Dendritic cell treated with granulocyte-macrophage colony-stimulating factor and Interleukin-4, amounts not matched to agents 40 ng/mL and 50 ng/mL, for 4 days (primary cell): Measurements from ENCODE around the gene PIP5K1B.
A peak's percentile ranks its signal among the peaks of the same experiment; 100 is the strongest.
"Not testable (repeated sequence)": the region's sequence is repeated elsewhere in the genome, so short reads cannot be mapped to it uniquely, and the experiment has no call there.

ENCODE experiments used
- H3K27ac Mint-ChIP-seq: one replicate; pipeline ENCODE4 v1.8.0; 2022; ENCODE audit warnings: mild to moderate bottlenecking, mixed read lengths
- H3K27me3 Mint-ChIP-seq: one replicate; pipeline ENCODE4 v1.8.0; 2022; ENCODE audit warnings: mild to moderate bottlenecking, mixed read lengths
- H3K36me3 Mint-ChIP-seq: one replicate; pipeline ENCODE4 v1.8.0; 2022; ENCODE audit warnings: low read depth, mixed read lengths
- H3K4me1 Mint-ChIP-seq: one replicate; pipeline ENCODE4 v1.8.0; 2022; ENCODE audit warnings: low read depth, mixed read lengths
- H3K4me3 Mint-ChIP-seq: one replicate; pipeline ENCODE4 v1.8.0; 2022; ENCODE audit warnings: mild to moderate bottlenecking, moderate library complexity, mixed read lengths
- H3K9me3 Mint-ChIP-seq: one replicate; pipeline ENCODE4 v1.8.0; 2022; ENCODE audit warnings: mixed read lengths
- intact Hi-C: fragments of 100-400 bp; cut with micrococcal nuclease; formaldehyde crosslinking; loops from one replicate; pipeline ENCODE4 v1.15.0; 2022

Gene PIP5K1B

DNA sequence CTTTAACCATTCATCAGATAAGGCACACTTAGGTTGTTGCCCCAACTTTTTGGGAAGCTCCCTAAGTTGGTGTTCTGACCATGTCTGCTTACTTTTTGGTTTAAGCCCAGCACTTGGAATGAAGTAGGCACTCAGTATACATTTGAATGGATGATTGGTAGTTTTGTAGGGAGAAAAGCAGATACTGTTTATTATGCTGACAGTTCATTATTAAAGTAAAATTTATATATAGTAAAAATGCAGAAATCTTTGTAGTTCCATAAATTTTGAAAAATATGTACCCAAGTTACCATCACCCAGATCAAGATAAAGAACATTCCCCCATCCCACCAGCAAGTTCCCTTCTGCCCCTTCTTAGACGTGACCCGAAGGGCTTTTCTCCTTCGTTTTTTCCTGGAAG is 273.5 kb downstream of the PIP5K1B start:
- intact Hi-C loops, result loop anchor here (1.0 kb wide), 1 partner anchor 18 kb away; no protein-coding TSS in a partner anchor
- Mint-ChIP-seq H3K27ac (peak overlapping the region; percentile 92), H3K36me3 (peaks cover 20% of the 10 kb centered on the region), H3K27me3 (no peaks in the 10 kb centered on the region), H3K4me1 (peaks cover 70% of the 10 kb centered on the region), H3K4me3 (no peak overlapping the region), H3K9me3 (no peaks in the 10 kb centered on the region)

DNA sequence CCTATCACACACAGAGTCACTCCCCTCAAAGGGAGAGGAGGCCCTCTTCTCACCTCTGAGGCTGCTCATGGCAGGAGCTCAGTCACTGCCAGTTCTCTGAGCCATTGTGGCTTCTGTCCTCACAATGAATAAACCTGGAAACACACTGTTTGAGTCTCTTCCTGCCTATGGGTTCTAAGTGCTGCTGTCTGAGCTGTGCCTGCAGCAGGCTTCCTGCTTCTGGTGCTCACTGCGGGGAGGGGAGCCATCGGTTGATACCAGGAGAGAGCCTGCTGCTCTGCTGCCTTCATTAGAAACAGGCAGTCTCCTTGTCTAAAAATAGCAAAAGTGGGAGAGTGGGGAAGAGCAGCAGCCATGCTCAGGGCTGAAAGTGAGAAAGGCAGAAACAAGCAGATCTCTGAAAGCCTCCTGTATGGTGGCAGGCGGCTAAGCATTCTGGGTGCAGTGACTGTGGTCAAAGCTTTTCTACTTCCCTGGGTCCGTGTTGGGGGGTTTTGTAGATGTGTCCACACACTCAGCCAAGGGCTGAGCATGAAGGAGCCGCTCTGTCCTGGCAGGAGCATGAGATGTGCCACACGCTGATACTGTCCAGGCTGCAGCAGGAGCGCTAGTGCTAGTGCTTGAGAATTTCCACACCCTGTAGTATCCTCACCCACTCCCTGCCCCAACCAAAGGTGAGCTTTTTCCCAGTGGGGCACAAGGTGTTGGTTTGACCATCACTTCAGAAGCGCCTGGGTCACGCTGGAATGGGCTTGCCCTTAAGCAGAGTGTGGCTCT is 274.7 kb downstream of the PIP5K1B start:
- Mint-ChIP-seq H3K27ac (peak overlapping the region; percentile 89), H3K36me3 (peaks cover 11% of the 10 kb centered on the region), H3K4me1 (peaks cover 67% of the 10 kb centered on the region), H3K27me3 (no peaks in the 10 kb centered on the region), H3K9me3 (no peaks in the 10 kb centered on the region), H3K4me3 (peak overlapping the region; percentile 45)
- intact Hi-C loops, result no loop called here

GRCh38 chr9:68980341-68980914 is 275.4 kb downstream of the PIP5K1B start:
- intact Hi-C loops, result no loop called here
- Mint-ChIP-seq H3K9me3 (no peaks in the 10 kb centered on the region), H3K27ac (peak overlapping the region; percentile 89), H3K4me3 (peak overlapping the region; percentile 26), H3K36me3 (peaks cover 4% of the 10 kb centered on the region), H3K4me1 (peaks cover 74% of the 10 kb centered on the region), H3K27me3 (no peaks in the 10 kb centered on the region)

DNA sequence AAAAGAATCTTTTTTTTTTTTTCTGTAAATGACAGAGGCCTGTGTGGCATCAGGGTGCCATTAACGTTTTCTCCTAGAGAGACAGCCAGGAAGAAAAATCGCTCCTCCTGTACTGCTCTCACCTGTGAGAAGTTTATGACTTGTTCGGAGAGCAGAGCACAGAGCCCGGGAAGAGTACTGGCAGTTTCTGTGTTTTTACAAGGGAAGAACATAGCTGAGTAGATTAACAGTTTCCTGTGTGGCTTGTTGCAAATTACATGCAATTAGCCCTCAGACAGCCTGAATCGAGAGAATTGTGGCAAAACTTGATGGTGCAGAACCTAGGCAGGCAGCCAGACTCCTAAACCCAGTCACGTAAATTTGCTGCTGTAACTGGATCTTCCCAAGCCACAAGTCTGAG is 276.7 kb downstream of the PIP5K1B start:
- Mint-ChIP-seq H3K36me3 (no peaks in the 10 kb centered on the region), H3K27ac (peak overlapping the region; percentile 52), H3K4me1 (peaks cover 65% of the 10 kb centered on the region), H3K9me3 (no peaks in the 10 kb centered on the region), H3K4me3 (no peak overlapping the region), H3K27me3 (no peaks in the 10 kb centered on the region)
- intact Hi-C loops, result no loop called here

- H3K4me3 Mint-ChIP-seq, result no peak overlapping the region
- peaks cover 58% of the 10 kb centered on the region for H3K4me1 Mint-ChIP-seq
- no peak overlapping the region for H3K27ac Mint-ChIP-seq
- no peaks in the 10 kb centered on the region for H3K9me3 Mint-ChIP-seq
- intact Hi-C loops, result no loop called here
- H3K36me3 Mint-ChIP-seq, result no peaks in the 10 kb centered on the region
- no peaks in the 10 kb centered on the region for H3K27me3 Mint-ChIP-seq
These were observed 278.0 kb downstream of the PIP5K1B start for GRCh38 chr9:68983008-68983411.

GRCh38 chr9:68983522-68984424 is 278.7 kb downstream of the PIP5K1B start:
- Mint-ChIP-seq H3K4me3 (no peak overlapping the region), H3K9me3 (no peaks in the 10 kb centered on the region), H3K27ac (no peak overlapping the region), H3K4me1 (peaks cover 51% of the 10 kb centered on the region), H3K27me3 (no peaks in the 10 kb centered on the region), H3K36me3 (no peaks in the 10 kb centered on the region)
- intact Hi-C loops, result no loop called here

DNA sequence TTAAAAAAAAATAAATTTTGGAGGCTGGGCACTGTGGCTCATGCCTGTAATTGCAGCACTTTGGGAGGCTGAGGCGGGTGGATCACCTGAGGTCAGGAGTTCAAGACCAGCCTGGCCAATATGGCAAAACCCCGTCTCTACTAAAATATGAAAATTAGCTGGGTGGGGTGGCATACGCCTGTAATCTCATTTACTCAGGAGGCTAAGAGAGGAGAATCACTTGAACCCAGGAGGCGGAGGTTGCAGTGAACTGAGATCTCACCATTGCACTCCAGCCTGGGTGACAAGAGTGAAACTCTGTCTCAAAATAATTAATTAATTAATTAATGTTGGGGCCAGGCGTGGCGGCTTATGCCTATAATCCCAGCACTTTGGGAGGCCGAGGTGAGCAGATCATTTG is 281.9 kb downstream of the PIP5K1B start:
- H3K36me3 Mint-ChIP-seq, intact Hi-C loops, H3K27ac Mint-ChIP-seq, H3K27me3 Mint-ChIP-seq, H3K9me3 Mint-ChIP-seq, H3K4me3 Mint-ChIP-seq: not testable (repeated sequence)
- H3K4me1 Mint-ChIP-seq, result peaks cover 39% of the 10 kb centered on the region

DNA sequence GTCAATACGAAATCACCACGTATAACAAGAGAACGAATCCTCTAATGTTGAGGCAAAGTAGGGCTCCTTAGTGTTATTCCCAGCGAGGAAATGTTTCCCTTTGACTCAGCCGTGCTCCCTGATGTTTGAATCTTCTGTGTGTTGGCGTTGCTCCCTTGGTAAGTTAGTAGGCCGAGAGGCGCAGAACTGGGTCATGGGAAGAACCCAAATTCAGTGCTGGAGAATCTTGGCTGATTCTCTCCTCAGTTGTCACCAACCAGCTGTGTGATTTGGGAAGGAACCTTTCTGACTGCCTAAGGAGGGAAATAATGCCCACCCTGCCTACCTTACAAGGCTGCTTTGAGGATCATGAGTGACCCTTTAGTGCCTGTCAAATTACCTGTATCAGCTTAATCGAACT is 286.4 kb downstream of the PIP5K1B start:
- H3K4me3 Mint-ChIP-seq, result no peak overlapping the region
- intact Hi-C loops, result no loop called here
- no peaks in the 10 kb centered on the region for H3K9me3 Mint-ChIP-seq
- no peaks in the 10 kb centered on the region for H3K27me3 Mint-ChIP-seq
- H3K27ac Mint-ChIP-seq, result peak overlapping the region; percentile 51
- H3K36me3 Mint-ChIP-seq, result peaks cover 6% of the 10 kb centered on the region
- H3K4me1 Mint-ChIP-seq, result peaks cover 34% of the 10 kb centered on the region

- Mint-ChIP-seq H3K4me1 (peaks cover 56% of the 10 kb centered on the region), H3K27me3 (no peaks in the 10 kb centered on the region), H3K27ac (peak overlapping the region; percentile 89), H3K4me3 (no peak overlapping the region), H3K9me3 (no peaks in the 10 kb centered on the region), H3K36me3 (peaks cover 6% of the 10 kb centered on the region)
- intact Hi-C loops, result loop anchor here (1.0 to 5.0 kb wide), 3 partner anchors 17 to 213 kb away; a partner anchor contains a TSS
These were observed 290.7 kb downstream of the PIP5K1B start for GRCh38 chr9:68995776-68996175.

GRCh38 chr9:68996462-68996861 is 291.4 kb downstream of the PIP5K1B start:
- intact Hi-C loops, result loop anchor here (1.0 to 5.0 kb wide), 3 partner anchors 18 to 214 kb away; a partner anchor contains a TSS
- Mint-ChIP-seq H3K36me3 (peaks cover 6% of the 10 kb centered on the region), H3K27me3 (no peaks in the 10 kb centered on the region), H3K4me1 (peaks cover 50% of the 10 kb centered on the region), H3K27ac (peak overlapping the region; percentile 89), H3K4me3 (peak overlapping the region; percentile 54), H3K9me3 (no peaks in the 10 kb centered on the region)

- Mint-ChIP-seq H3K36me3 (peaks cover 6% of the 10 kb centered on the region), H3K4me1 (peaks cover 47% of the 10 kb centered on the region), H3K27ac (peak overlapping the region; percentile 89), H3K9me3 (no peaks in the 10 kb centered on the region), H3K4me3 (no peak overlapping the region), H3K27me3 (no peaks in the 10 kb centered on the region)
- intact Hi-C loops, result loop anchor here (5.0 kb wide), 2 partner anchors 45 to 215 kb away; a partner anchor contains a TSS
These were observed 292.6 kb downstream of the PIP5K1B start for GRCh38 chr9:68997666-68998065.

GRCh38 chr9:68998385-68998784 is 293.3 kb downstream of the PIP5K1B start:
- no peaks in the 10 kb centered on the region for H3K9me3 Mint-ChIP-seq
- H3K27ac Mint-ChIP-seq, result peak overlapping the region; percentile 89
- H3K4me1 Mint-ChIP-seq, result peaks cover 47% of the 10 kb centered on the region
- H3K27me3 Mint-ChIP-seq, result no peaks in the 10 kb centered on the region
- peaks cover under 1% of the 10 kb centered on the region for H3K36me3 Mint-ChIP-seq
- intact Hi-C loops, result loop anchor here (5.0 kb wide), 2 partner anchors 46 to 216 kb away; a partner anchor contains a TSS
- no peak overlapping the region for H3K4me3 Mint-ChIP-seq

DNA sequence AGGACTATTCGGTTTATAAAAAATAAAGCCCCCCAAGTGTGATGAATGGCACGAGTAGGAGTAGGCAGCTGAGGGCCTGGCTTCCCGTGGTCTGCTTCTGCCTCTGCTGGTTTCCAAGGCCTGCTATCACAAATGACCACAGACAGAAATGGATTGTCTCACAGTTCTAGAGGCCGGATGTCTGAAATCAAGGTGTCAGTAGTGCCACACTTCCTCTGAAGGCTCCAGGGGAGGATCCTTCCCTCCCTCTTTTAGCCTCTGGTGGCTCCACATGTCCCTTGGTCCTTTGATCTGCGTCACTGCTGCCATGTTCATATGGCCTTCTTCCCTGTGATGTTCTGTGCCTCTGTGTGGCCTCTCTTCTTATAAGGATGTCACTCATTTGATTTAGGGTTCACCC is 293.8 kb downstream of the PIP5K1B start:
- Mint-ChIP-seq H3K4me1 (peaks cover 47% of the 10 kb centered on the region), H3K36me3 (no peaks in the 10 kb centered on the region), H3K27ac (peak overlapping the region; percentile 89), H3K27me3 (no peaks in the 10 kb centered on the region), H3K4me3 (no peak overlapping the region), H3K9me3 (no peaks in the 10 kb centered on the region)
- intact Hi-C loops, result loop anchor here (1.0 to 5.0 kb wide), 3 partner anchors 47 to 415 kb away; a partner anchor contains a TSS
